OCI-LY3 (cell line): ENCODE data around the gene LMX1B.

Experiments used
- H2AFZ ChIP-seq: fragments of 200-600, 300-600 bp; shearing (Covaris generic); 2 replicates; pipeline ENCODE4 v1.6.0; 2014; ENCODE audit warnings: antibody characterized with exemption, low read depth, low read length
- H3K27ac ChIP-seq: fragments of 200-600, 300-600 bp; sonication (generic); 2 replicates; pipeline ENCODE4 v1.5.1; 2014; ENCODE audit warnings: mild to moderate bottlenecking, low read length, moderate library complexity, mixed read lengths
- H3K27me3 ChIP-seq: fragments of 200-600, 300-600 bp; sonication (generic); 2 replicates; pipeline ENCODE4 v1.6.1; 2014; ENCODE audit warnings: low read depth, low read length, mixed read lengths
- H3K36me3 ChIP-seq: fragments of 200-600, 300-600 bp; sonication (generic); replicated peaks from 2 replicates; pipeline ENCODE3; 2014; ENCODE audit warnings: low read depth, low read length, mixed read lengths
- H3K4me1 ChIP-seq: fragments of 300-600, 200-600 bp; sonication (generic); 2 replicates; pipeline ENCODE4 v1.6.1; 2014; ENCODE audit warnings: low read length, mixed read lengths
- H3K4me2 ChIP-seq: fragments of 200-600, 300-600 bp; sonication (generic); 2 replicates; pipeline ENCODE4 v1.6.1; 2014; ENCODE audit warnings: low read length, mixed read lengths
- H3K4me3 ChIP-seq: fragments of 300-600, 200-600 bp; sonication (generic); 2 replicates; pipeline ENCODE4 v1.5.1; 2014; ENCODE audit warnings: antibody characterized with exemption, mild to moderate bottlenecking, low read length, moderate library complexity
- H3K79me2 ChIP-seq: fragments of 300-600, 200-600 bp; shearing (Covaris generic); 2 replicates; pipeline ENCODE4 v1.6.1; 2014; ENCODE audit warnings: mild to moderate bottlenecking, low read length, mixed read lengths
- H3K9ac ChIP-seq: fragments of 300-600, 200-600 bp; shearing (Covaris generic); 2 replicates; pipeline ENCODE4 v1.6.0; 2014; ENCODE audit warnings: mild to moderate bottlenecking, low read length, moderate library complexity
- H3K9me3 ChIP-seq: fragments of 200-600, 300-600 bp; shearing (Covaris generic); 2 replicates; pipeline ENCODE4 v1.6.1; 2014; ENCODE audit warnings: low read length, mixed read lengths; ENCODE audit not compliant: insufficient read depth
- H4K20me1 ChIP-seq: fragments of 200-600, 300-600 bp; sonication (generic); 2 replicates; pipeline ENCODE4 v1.6.1; 2016; ENCODE audit warnings: low read length, mixed read lengths; ENCODE audit not compliant: insufficient read depth
- CTCF ChIP-seq: fragments of 200-600, 300-600 bp; sonication (generic); IDR thresholded peaks from 2 replicates; pipeline ENCODE4 v1.5.1; 2014; ENCODE audit warnings: antibody characterized with exemption, low read length, low read depth
- EZH2phosphoT487 ChIP-seq: fragments of 200-600 bp; shearing (Covaris generic); IDR thresholded peaks from 2 replicates; pipeline ENCODE4 v1.6.1; 2018; ENCODE audit warnings: antibody characterized with exemption, mixed run types, low read depth

Gene LMX1B

GRCh38 chr9:126609191-126609590 lies 4.5 kb upstream of the LMX1B start:
- no peaks in the 10 kb centered on the region for H3K27me3 ChIP-seq
- no peak overlapping the region for H2AFZ ChIP-seq
- TF ChIP-seq CTCF (no peak), EZH2phosphoT487 (no peak)

GRCh38 chr9:126609711-126610388 lies 3.9 kb upstream of the LMX1B start:
- Histone ChIP-seq H2AFZ (no peak overlapping the region), H3K9me3 (no peaks in the 10 kb centered on the region), H3K27me3 (no peaks in the 10 kb centered on the region), H3K4me2 (no peak overlapping the region), H3K9ac (no peak overlapping the region), H3K79me2 (no peaks in the 10 kb centered on the region), H3K27ac (no peak overlapping the region), H3K4me3 (no peak overlapping the region), H3K4me1 (no peaks in the 10 kb centered on the region), H3K36me3 (no peaks in the 10 kb centered on the region), H4K20me1 (no peaks in the 10 kb centered on the region)
- TF ChIP-seq EZH2phosphoT487 (no peak), CTCF (no peak)

More at GRCh38 chr9:126609191-126609590, 4.5 kb upstream of the LMX1B start:
- no peaks in the 10 kb centered on the region for H3K9me3 ChIP-seq
- H3K36me3 ChIP-seq: no peaks in the 10 kb centered on the region
- H3K4me2 ChIP-seq: no peak overlapping the region
- H4K20me1 ChIP-seq: no peaks in the 10 kb centered on the region
- no peaks in the 10 kb centered on the region for H3K4me1 ChIP-seq
- no peak overlapping the region for H3K9ac ChIP-seq
- H3K4me3 ChIP-seq: no peak overlapping the region
- H3K27ac ChIP-seq: no peak overlapping the region
- H3K79me2 ChIP-seq: no peaks in the 10 kb centered on the region

GRCh38 chr9:126611193-126611591 lies 2.5 kb upstream of the LMX1B start:
- no peaks in the 10 kb centered on the region for H3K27me3 ChIP-seq
- H4K20me1 ChIP-seq: no peaks in the 10 kb centered on the region

More at GRCh38 chr9:126611193-126611591, 2.5 kb upstream of the LMX1B start:
- H3K36me3 ChIP-seq: no peaks in the 10 kb centered on the region
- no peak overlapping the region for H3K4me2 ChIP-seq
- no peaks in the 10 kb centered on the region for H3K4me1 ChIP-seq
- H3K27ac ChIP-seq: no peak overlapping the region
- no peaks in the 10 kb centered on the region for H3K79me2 ChIP-seq
- TF ChIP-seq CTCF: no peak
- TF ChIP-seq EZH2phosphoT487: no peak
- H3K9me3 ChIP-seq: no peaks in the 10 kb centered on the region
- H2AFZ ChIP-seq: no peak overlapping the region
- H3K4me3 ChIP-seq: no peak overlapping the region
- H3K9ac ChIP-seq: no peak overlapping the region
